GM12878 (cell line): ENCODE data around the gene TTLL11. TPM values are rescaled to one million over a fixed set of nuclear protein-coding genes. Genes with fewer than 3 reads are reported as not detected.

Source experiments
- ATAC-seq: fragments of 200-7000 bp; cut with Tn5 transposase; 3 replicates; pipeline ENCODE4 v1.9.1; 2020; ENCODE audit warnings: mild to moderate bottlenecking, moderate library complexity
- BruUV-seq: library from RNA; stranded (reverse); fragments of 400-500 nt; replicated peaks from 2 replicates; lab custom pipeline; 2021; lab: Mats Ljungman, UMichigan
- CTCF ChIA-PET: fragments of 300-600 bp; sonication (Branson Sonifier 250); formaldehyde crosslinking; extraction: SDS; loops from one replicate; lab custom pipeline; 2021; ENCODE audit warnings: inconsistent platforms; lab: Yijun Ruan, JAX
- POLR2A ChIA-PET: fragments of 350-600 bp; formaldehyde crosslinking; extraction: SDS; loops from one replicate; lab custom pipeline; 2021; ENCODE audit warnings: inconsistent platforms; lab: Charles Lee
- RAD21 ChIA-PET: fragments of 300-600 bp; sonication (Branson Sonifier 250); formaldehyde crosslinking; loops from one replicate; lab custom pipeline; 2023; ENCODE audit warnings: antibody characterized with exemption; ENCODE audit not compliant: unreplicated experiment; lab: Charles Lee
- SMC1A ChIA-PET: fragments of 300-600 bp; sonication (Branson Sonifier 250); formaldehyde crosslinking; loops from one replicate; lab custom pipeline; 2023; ENCODE audit not compliant: unreplicated experiment, uncharacterized antibody; lab: Charles Lee
- DNase-seq: peaks from one replicate; pipeline ENCODE4 v3.0.0-alpha.2; 2011; ENCODE audit warnings: low read depth, low spot score
- FAIRE-seq: peaks from 3 replicates; lab custom pipeline; 2011; peaks lifted over from hg19 to GRCh38; lab: Jason Lieb, UNC
- H2AFZ ChIP-seq: 2 replicates; pipeline ENCODE4 v1.6.0; 2011; ENCODE audit warnings: low read depth, low read length, control low read depth; ENCODE audit not compliant: control insufficient read depth
- H3K27ac ChIP-seq: 2 replicates; pipeline ENCODE4 v1.5.1; 2011; ENCODE audit warnings: control low read depth; ENCODE audit not compliant: control insufficient read depth, insufficient read depth
- H3K27me3 ChIP-seq, 2 experiments: replicated peaks in 1 of 2; 2 replicates each; pipeline versions ENCODE4 v1.6.0 to v1.6.1; 2011; ENCODE audit warnings: low read length in 1 of 2; ENCODE audit not compliant: control insufficient read depth in 2 of 2, insufficient read depth in 2 of 2
- H3K36me3 ChIP-seq, 2 experiments: 2 replicates each; pipeline ENCODE4 v1.5.1; 2011; ENCODE audit warnings: low read length in 1 of 2; ENCODE audit not compliant: control insufficient read depth in 2 of 2, insufficient read depth in 2 of 2
- H3K4me1 ChIP-seq: 2 replicates; pipeline ENCODE4 v1.6.1; 2011; ENCODE audit warnings: mild to moderate bottlenecking, low read length, moderate library complexity, mixed read lengths; ENCODE audit not compliant: control insufficient read depth, insufficient read depth
- H3K4me2 ChIP-seq: 2 replicates; pipeline ENCODE4 v1.6.0; 2011; ENCODE audit warnings: control low read depth; ENCODE audit not compliant: control insufficient read depth, insufficient read depth
- H3K4me3 ChIP-seq: fragments of 200-600 bp; sonication (generic); 2 replicates; pipeline ENCODE4 v1.5.1; 2016
- H3K79me2 ChIP-seq: 2 replicates; pipeline ENCODE4 v1.6.0; 2011; ENCODE audit warnings: low read length; ENCODE audit not compliant: control insufficient read depth, insufficient read depth
- H3K9ac ChIP-seq: 2 replicates; pipeline ENCODE4 v1.8.0; 2011; ENCODE audit warnings: low read length, control low read depth, mixed read lengths; ENCODE audit not compliant: control insufficient read depth, insufficient read depth
- H3K9me3 ChIP-seq: replicated peaks from 3 replicates; pipeline ENCODE4 v1.5.1; 2011; ENCODE audit warnings: mild to moderate bottlenecking, low read length; ENCODE audit not compliant: control insufficient read depth, insufficient read depth
- H4K20me1 ChIP-seq: 2 replicates; pipeline ENCODE4 v1.6.0; 2011; ENCODE audit not compliant: control insufficient read depth, insufficient read depth
- CREB1 ChIP-seq: IDR thresholded peaks from 2 replicates; pipeline ENCODE4 v1.6.1; 2012; ENCODE audit warnings: low read depth, mild to moderate bottlenecking, inconsistent platforms
- EED ChIP-seq: sonication (generic); IDR thresholded peaks from 2 replicates; pipeline ENCODE4 v1.6.1; 2016; ENCODE audit warnings: antibody characterized with exemption, low read depth
- PML ChIP-seq: IDR thresholded peaks from 2 replicates; pipeline ENCODE4 v1.6.1; 2012; ENCODE audit warnings: low read length, inconsistent platforms
- RELA ChIP-seq: fragments of 450-650 bp; IDR thresholded peaks from 2 replicates; pipeline ENCODE4 v1.8.0; 2014; ENCODE audit warnings: borderline replicate concordance; ENCODE audit not compliant: partially characterized antibody
- TARDBP ChIP-seq: IDR thresholded peaks from 2 replicates; pipeline ENCODE4 v1.6.1; 2016; ENCODE audit warnings: borderline replicate concordance
- WGBS: methylation state at CpG from one replicate; pipeline ENCODE4 v1.1.6; 2016; ENCODE audit warnings: low lambda C conversion rate; ENCODE audit not compliant: insufficient replicate concordance, insufficient coverage; ENCODE audit errors: missing lambda C conversion rate; 5-methylcytosine and 5-hydroxymethylcytosine counted together
- in situ Hi-C: fragments of 300-500 bp; cut with MboI; formaldehyde crosslinking; loops from 9 replicates; pipeline ENCODE4 v1.14.3; 2018; ENCODE audit warnings: mixed read lengths
- intact Hi-C: fragments of 100-400 bp; cut with micrococcal nuclease; formaldehyde crosslinking; loops from one replicate; pipeline ENCODE4 v1.14.2; 2022; ENCODE audit not compliant: unreplicated experiment
- polyA plus RNA-seq, 11 experiments: library from polyadenylated mRNA; depleted of rRNA in 4 of 11; unstranded in 6 of 11; stranded (reverse) in 5 of 11; fragments of >200 nt; fragmentation: Nextera tagmentation in 4 of 11; fragmentation: Illumina TruSeq in 1 of 11; extraction: Ambion mirVana in 4 of 11; extraction: Trizol in 1 of 11; gene quantifications; 1 replicate in 1 of 11; 2 replicates in 10 of 11; pipeline versions ENCODE4 v1.2.1 to v1.2.3, GENCODE V29; 2011 to 2016; ENCODE audit warnings: inconsistent platforms in 2 of 11, missing spikeins in 2 of 11, low read depth in 1 of 11
- total RNA-seq, 4 experiments: library from RNA; depleted of rRNA in 3 of 4; stranded (reverse); fragments of >200 nt in 3 of 4; fragmentation: Illumina TruSeq in 1 of 4; extraction: Trizol in 1 of 4; gene quantifications; 2 replicates each; pipeline versions ENCODE4 v1.2.1 to v1.2.3, GENCODE V29; 2013 to 2021
- TF ChIP-seq, protein P1 (sequence below): fragments of 150-350 bp; IDR thresholded peaks from 2 replicates; pipeline ENCODE4 v1.6.1; 2016; ENCODE audit warnings: low read depth, low read length
- TF ChIP-seq, protein P2 (sequence below): fragments of 450-650 bp; IDR thresholded peaks from 2 replicates; pipeline ENCODE4 v1.6.1; 2017; ENCODE audit warnings: mild to moderate bottlenecking, low read depth, inconsistent platforms; ENCODE audit not compliant: poor library complexity, severe bottlenecking
- TF ChIP-seq, protein P3 (sequence below): fragments of 450-650 bp; IDR thresholded peaks from 2 replicates; pipeline ENCODE4 v1.6.1; 2014; ENCODE audit warnings: mild to moderate bottlenecking

TTLL11 gene
- total and polyA plus RNA-seq, 10 of the 15 experiments (the other 5 are each of a cell fraction or from before 2014, with no cell fraction given), result 1.2 to 3.7 (median 2.9) TPM

DNA sequence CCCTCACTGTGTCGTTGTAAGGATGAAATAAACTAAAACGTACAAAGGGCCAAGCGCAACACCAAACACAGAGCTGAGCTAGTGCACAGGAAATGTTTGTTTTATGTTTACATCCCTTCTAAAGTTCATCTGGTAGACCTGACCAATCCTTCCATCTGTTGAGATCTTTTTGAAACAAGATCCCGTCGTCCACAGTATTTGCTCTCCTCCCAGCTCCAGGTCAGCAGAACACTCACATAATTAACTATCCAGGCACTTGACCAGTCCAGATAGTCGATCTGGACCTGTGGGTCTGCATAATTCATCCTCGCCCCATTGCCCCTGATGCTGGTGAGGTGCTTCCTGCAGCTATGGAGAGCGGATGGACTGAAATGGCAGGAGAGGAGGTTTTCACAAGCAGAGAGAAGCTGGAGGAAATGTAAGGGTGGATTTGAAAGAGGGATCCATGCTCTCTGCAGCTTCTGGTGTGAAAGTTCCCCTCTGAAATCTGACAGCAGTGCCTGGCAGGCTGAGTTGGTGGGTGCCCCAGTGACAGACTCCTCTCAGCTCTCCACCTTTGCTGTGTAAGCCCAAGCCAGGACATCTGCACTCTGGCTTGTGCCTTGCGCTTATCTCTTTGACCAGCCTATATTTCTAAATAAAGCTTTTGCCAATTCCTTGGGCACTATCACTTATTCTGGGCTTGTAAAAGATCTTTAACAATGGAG is 102.4 kb downstream of the TTLL11 start:
- POLR2A ChIA-PET, result interaction anchor here (0.5 kb wide), 1 partner anchor 275 kb away, joined by 3 read pairs; no protein-coding TSS in a partner anchor
- FAIRE-seq, result no peak
- no peak overlapping the region for H3K4me2 ChIP-seq

More for the DNA sequence above, 102.4 kb downstream of the TTLL11 start:
- ChIA-PET RAD21 (interaction anchor here (1.7 kb wide), 1 partner anchor 303 kb away, joined by 4 read pairs; no protein-coding TSS in a partner anchor), SMC1A (interaction anchor here (0.7 to 1.2 kb wide), 2 partner anchors 12 to 248 kb away, joined by 4 read pairs; no protein-coding TSS in a partner anchor), CTCF (interaction anchor here (0.8 to 3.0 kb wide), 7 partner anchors 301 to 447 kb away, joined by 3 to 15 read pairs (median 3); no protein-coding TSS in a partner anchor)
- H3K27ac ChIP-seq, result no peak overlapping the region
- H3K27me3 ChIP-seq, result no peaks in the 10 kb centered on the region
- DNase-seq (no peak), ATAC-seq (no peak)
- H2AFZ ChIP-seq, result no peak overlapping the region
- in situ Hi-C loops, result loop anchor here (5.0 kb wide), 2 partner anchors 303 to 443 kb away; no protein-coding TSS in a partner anchor
- H3K4me1 ChIP-seq, result no peaks in the 10 kb centered on the region
- no peaks in the 10 kb centered on the region for H3K79me2 ChIP-seq
- H3K4me3 ChIP-seq, result no peak overlapping the region
- H3K9me3 ChIP-seq, result no peaks in the 10 kb centered on the region
- no peaks in the 10 kb centered on the region for H3K36me3 ChIP-seq
- intact Hi-C loops, result no loop called here
- no peak overlapping the region for H3K9ac ChIP-seq
- H4K20me1 ChIP-seq, result no peaks in the 10 kb centered on the region; the same call in 1 of the 2 replicates
- WGBS, result 73% methylated on average over 9 of the region's 9 CpGs
- TF ChIP-seq EED, result no peak
- TF ChIP-seq, protein P1, sequence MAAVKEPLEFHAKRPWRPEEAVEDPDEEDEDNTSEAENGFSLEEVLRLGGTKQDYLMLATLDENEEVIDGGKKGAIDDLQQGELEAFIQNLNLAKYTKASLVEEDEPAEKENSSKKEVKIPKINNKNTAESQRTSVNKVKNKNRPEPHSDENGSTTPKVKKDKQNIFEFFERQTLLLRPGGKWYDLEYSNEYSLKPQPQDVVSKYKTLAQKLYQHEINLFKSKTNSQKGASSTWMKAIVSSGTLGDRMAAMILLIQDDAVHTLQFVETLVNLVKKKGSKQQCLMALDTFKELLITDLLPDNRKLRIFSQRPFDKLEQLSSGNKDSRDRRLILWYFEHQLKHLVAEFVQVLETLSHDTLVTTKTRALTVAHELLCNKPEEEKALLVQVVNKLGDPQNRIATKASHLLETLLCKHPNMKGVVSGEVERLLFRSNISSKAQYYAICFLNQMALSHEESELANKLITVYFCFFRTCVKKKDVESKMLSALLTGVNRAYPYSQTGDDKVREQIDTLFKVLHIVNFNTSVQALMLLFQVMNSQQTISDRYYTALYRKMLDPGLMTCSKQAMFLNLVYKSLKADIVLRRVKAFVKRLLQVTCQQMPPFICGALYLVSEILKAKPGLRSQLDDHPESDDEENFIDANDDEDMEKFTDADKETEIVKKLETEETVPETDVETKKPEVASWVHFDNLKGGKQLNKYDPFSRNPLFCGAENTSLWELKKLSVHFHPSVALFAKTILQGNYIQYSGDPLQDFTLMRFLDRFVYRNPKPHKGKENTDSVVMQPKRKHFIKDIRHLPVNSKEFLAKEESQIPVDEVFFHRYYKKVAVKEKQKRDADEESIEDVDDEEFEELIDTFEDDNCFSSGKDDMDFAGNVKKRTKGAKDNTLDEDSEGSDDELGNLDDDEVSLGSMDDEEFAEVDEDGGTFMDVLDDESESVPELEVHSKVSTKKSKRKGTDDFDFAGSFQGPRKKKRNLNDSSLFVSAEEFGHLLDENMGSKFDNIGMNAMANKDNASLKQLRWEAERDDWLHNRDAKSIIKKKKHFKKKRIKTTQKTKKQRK, result no peak
- no peak for TF ChIP-seq RELA
- TF ChIP-seq CREB1, result no peak
- TF ChIP-seq, protein P2, sequence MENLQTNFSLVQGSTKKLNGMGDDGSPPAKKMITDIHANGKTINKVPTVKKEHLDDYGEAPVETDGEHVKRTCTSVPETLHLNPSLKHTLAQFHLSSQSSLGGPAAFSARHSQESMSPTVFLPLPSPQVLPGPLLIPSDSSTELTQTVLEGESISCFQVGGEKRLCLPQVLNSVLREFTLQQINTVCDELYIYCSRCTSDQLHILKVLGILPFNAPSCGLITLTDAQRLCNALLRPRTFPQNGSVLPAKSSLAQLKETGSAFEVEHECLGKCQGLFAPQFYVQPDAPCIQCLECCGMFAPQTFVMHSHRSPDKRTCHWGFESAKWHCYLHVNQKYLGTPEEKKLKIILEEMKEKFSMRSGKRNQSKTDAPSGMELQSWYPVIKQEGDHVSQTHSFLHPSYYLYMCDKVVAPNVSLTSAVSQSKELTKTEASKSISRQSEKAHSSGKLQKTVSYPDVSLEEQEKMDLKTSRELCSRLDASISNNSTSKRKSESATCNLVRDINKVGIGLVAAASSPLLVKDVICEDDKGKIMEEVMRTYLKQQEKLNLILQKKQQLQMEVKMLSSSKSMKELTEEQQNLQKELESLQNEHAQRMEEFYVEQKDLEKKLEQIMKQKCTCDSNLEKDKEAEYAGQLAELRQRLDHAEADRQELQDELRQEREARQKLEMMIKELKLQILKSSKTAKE, result no peak
- TF ChIP-seq, protein P3, sequence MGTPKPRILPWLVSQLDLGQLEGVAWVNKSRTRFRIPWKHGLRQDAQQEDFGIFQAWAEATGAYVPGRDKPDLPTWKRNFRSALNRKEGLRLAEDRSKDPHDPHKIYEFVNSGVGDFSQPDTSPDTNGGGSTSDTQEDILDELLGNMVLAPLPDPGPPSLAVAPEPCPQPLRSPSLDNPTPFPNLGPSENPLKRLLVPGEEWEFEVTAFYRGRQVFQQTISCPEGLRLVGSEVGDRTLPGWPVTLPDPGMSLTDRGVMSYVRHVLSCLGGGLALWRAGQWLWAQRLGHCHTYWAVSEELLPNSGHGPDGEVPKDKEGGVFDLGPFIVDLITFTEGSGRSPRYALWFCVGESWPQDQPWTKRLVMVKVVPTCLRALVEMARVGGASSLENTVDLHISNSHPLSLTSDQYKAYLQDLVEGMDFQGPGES, result no peak
- TF ChIP-seq PML, result no peak
- no peak for TF ChIP-seq TARDBP
- no TSS peak for BruUV-seq
